Adipocyte (in vitro differentiated cells): Measurements from ENCODE around the gene SMNDC1.

Experiments used
- DNase-seq: peaks from one replicate; pipeline ENCODE4 v3.0.0-alpha.2; 2015; ENCODE audit warnings: low read depth
- H3K27me3 ChIP-seq: replicated peaks from 2 replicates; pipeline ENCODE4 v1.7.0; 2013; ENCODE audit warnings: mild to moderate bottlenecking, low read length, moderate library complexity; ENCODE audit not compliant: control insufficient read depth, insufficient read depth
- H3K36me3 ChIP-seq: 2 replicates; pipeline ENCODE4 v1.7.0; 2013; ENCODE audit warnings: low read length, mild to moderate bottlenecking, moderate library complexity; ENCODE audit not compliant: control insufficient read depth, insufficient read depth, severe bottlenecking
- H3K4me1 ChIP-seq: 2 replicates; pipeline ENCODE4 v1.7.0; 2013; ENCODE audit warnings: mild to moderate bottlenecking, low read length, moderate library complexity; ENCODE audit not compliant: control insufficient read depth, insufficient read depth
- H3K4me3 ChIP-seq: 2 replicates; pipeline ENCODE4 v1.7.0; 2013; ENCODE audit warnings: mild to moderate bottlenecking, low read length, moderate library complexity
- H3K9ac ChIP-seq: 2 replicates; pipeline ENCODE4 v1.7.0; 2013; ENCODE audit warnings: mild to moderate bottlenecking, low read length, moderate library complexity
- H3K9me3 ChIP-seq: 2 replicates; pipeline ENCODE4 v1.7.0; 2013; ENCODE audit warnings: mild to moderate bottlenecking, low read length, moderate library complexity; ENCODE audit not compliant: control insufficient read depth

The SMNDC1 gene

GRCh38 chr10:110326351-110327032 lies 21.8 kb upstream of the SMNDC1 start:
- H3K4me1 ChIP-seq = peaks cover 5% of the 10 kb centered on the region
- no peak overlapping the region for H3K9ac ChIP-seq
- peaks cover 22% of the 10 kb centered on the region for H3K9me3 ChIP-seq
- H3K36me3 ChIP-seq = no peaks in the 10 kb centered on the region
- peak; percentile 51 for DNase-seq
- H3K27me3 ChIP-seq = no peaks in the 10 kb centered on the region
- H3K4me3 ChIP-seq = no peak overlapping the region

GRCh38 chr10:110324805-110325280 lies 20.1 kb upstream of the SMNDC1 start:
- Histone ChIP-seq H3K36me3 (no peaks in the 10 kb centered on the region), H3K27me3 (no peaks in the 10 kb centered on the region), H3K4me3 (no peak overlapping the region), H3K9me3 (peaks cover 18% of the 10 kb centered on the region), H3K9ac (no peak overlapping the region), H3K4me1 (peaks cover 5% of the 10 kb centered on the region)
- no peak for DNase-seq

GRCh38 chr10:110324201-110324804 lies 19.6 kb upstream of the SMNDC1 start:
- Histone ChIP-seq H3K36me3 (no peaks in the 10 kb centered on the region), H3K9me3 (peaks cover 18% of the 10 kb centered on the region), H3K27me3 (no peaks in the 10 kb centered on the region), H3K4me3 (no peak overlapping the region), H3K9ac (no peak overlapping the region), H3K4me1 (peaks cover 5% of the 10 kb centered on the region)
- no peak for DNase-seq

GRCh38 chr10:110323503-110323902 lies 18.8 kb upstream of the SMNDC1 start:
- peaks cover 5% of the 10 kb centered on the region for H3K4me1 ChIP-seq
- peak; percentile 70 for DNase-seq

GRCh38 chr10:110321869-110322620 lies 17.3 kb upstream of the SMNDC1 start:
- H3K9ac ChIP-seq = no peak overlapping the region
- peaks cover 3% of the 10 kb centered on the region for H3K4me1 ChIP-seq
- no peaks in the 10 kb centered on the region for H3K36me3 ChIP-seq
- no peak overlapping the region for H3K4me3 ChIP-seq
- H3K27me3 ChIP-seq = no peaks in the 10 kb centered on the region
- peaks cover 18% of the 10 kb centered on the region for H3K9me3 ChIP-seq
- DNase-seq = no peak

More at GRCh38 chr10:110323503-110323902, 18.8 kb upstream of the SMNDC1 start:
- Histone ChIP-seq H3K36me3 (no peaks in the 10 kb centered on the region), H3K27me3 (no peaks in the 10 kb centered on the region), H3K9me3 (peaks cover 18% of the 10 kb centered on the region), H3K9ac (no peak overlapping the region), H3K4me3 (no peak overlapping the region)

- no peak overlapping the region for H3K9ac ChIP-seq
- no peaks in the 10 kb centered on the region for H3K27me3 ChIP-seq
- H3K9me3 ChIP-seq = peaks cover 18% of the 10 kb centered on the region
- no peak for DNase-seq
- no peaks in the 10 kb centered on the region for H3K36me3 ChIP-seq
- no peaks in the 10 kb centered on the region for H3K4me1 ChIP-seq
- H3K4me3 ChIP-seq = no peak overlapping the region
Observed at GRCh38 chr10:110317866-110318850, 13.4 kb upstream of the SMNDC1 start.

GRCh38 chr10:110313674-110314073 lies 9.0 kb upstream of the SMNDC1 start:
- Histone ChIP-seq H3K4me3 (no peak overlapping the region), H3K4me1 (no peaks in the 10 kb centered on the region), H3K36me3 (no peaks in the 10 kb centered on the region), H3K9me3 (no peaks in the 10 kb centered on the region), H3K27me3 (no peaks in the 10 kb centered on the region), H3K9ac (no peak overlapping the region)
- no peak for DNase-seq

GRCh38 chr10:110312206-110312605 lies 7.5 kb upstream of the SMNDC1 start:
- Histone ChIP-seq H3K4me1 (no peaks in the 10 kb centered on the region), H3K36me3 (no peaks in the 10 kb centered on the region), H3K27me3 (no peaks in the 10 kb centered on the region), H3K9ac (no peak overlapping the region), H3K9me3 (no peaks in the 10 kb centered on the region), H3K4me3 (no peak overlapping the region)
- no peak for DNase-seq

GRCh38 chr10:110311357-110311949 lies 6.7 kb upstream of the SMNDC1 start:
- H3K36me3 ChIP-seq = no peaks in the 10 kb centered on the region
- no peak overlapping the region for H3K4me3 ChIP-seq
- no peaks in the 10 kb centered on the region for H3K9me3 ChIP-seq
- peak; percentile 89 for DNase-seq
- H3K9ac ChIP-seq = no peak overlapping the region
- H3K27me3 ChIP-seq = no peaks in the 10 kb centered on the region
- no peaks in the 10 kb centered on the region for H3K4me1 ChIP-seq

GRCh38 chr10:110310741-110311140 lies 6.0 kb upstream of the SMNDC1 start:
- H3K4me1 ChIP-seq = peaks cover 7% of the 10 kb centered on the region
- H3K9me3 ChIP-seq = no peaks in the 10 kb centered on the region
- no peaks in the 10 kb centered on the region for H3K36me3 ChIP-seq
- no peaks in the 10 kb centered on the region for H3K27me3 ChIP-seq
- H3K9ac ChIP-seq = no peak overlapping the region
- no peak overlapping the region for H3K4me3 ChIP-seq
- DNase-seq = no peak
